ENCODE measurements around the gene GPC6. TPM values are rescaled to one million over a fixed set of nuclear protein-coding genes. Genes with fewer than 3 reads are reported as not detected.

The GPC6 gene
- total RNA-seq, 1 donor from 2014 or later: 8.4 TPM

- intact Hi-C loops (cut with DNase I): no loop called here
- Histone ChIP-seq H3K9me3 (no peaks in the 10 kb centered on the region), H3K36me3 (no peaks in the 10 kb centered on the region), H3K27me3 (no peaks in the 10 kb centered on the region), H3K27ac (no peak overlapping the region), H3K4me1 (no peaks in the 10 kb centered on the region), H3K4me3 (no peak overlapping the region)
- DNase-seq: no peak
- no peak for TF ChIP-seq CTCF (IDR thresholded peaks at IDR 0.05)
- no peak for ATAC-seq
These were observed 151.6 kb downstream of the GPC6 start for GRCh38 chr13:93378184-93378583.

- H3K4me3 ChIP-seq: no peak overlapping the region
- ATAC-seq (no peak), DNase-seq (no peak)
- TF ChIP-seq CTCF (IDR thresholded peaks at IDR 0.05): no peak
- no peaks in the 10 kb centered on the region for H3K36me3 ChIP-seq
- H3K9me3 ChIP-seq: no peaks in the 10 kb centered on the region
- H3K27ac ChIP-seq: no peak overlapping the region
- H3K27me3 ChIP-seq: no peaks in the 10 kb centered on the region
- H3K4me1 ChIP-seq: no peaks in the 10 kb centered on the region
- intact Hi-C loops (cut with DNase I): no loop called here
These were observed 159.5 kb downstream of the GPC6 start for GRCh38 chr13:93386116-93386515.

GRCh38 chr13:93388701-93389100, 162.1 kb downstream of the GPC6 start:
- intact Hi-C loops (cut with DNase I): no loop called here
- Histone ChIP-seq H3K4me3 (no peak overlapping the region), H3K27ac (no peak overlapping the region), H3K9me3 (no peaks in the 10 kb centered on the region), H3K4me1 (no peaks in the 10 kb centered on the region), H3K27me3 (no peaks in the 10 kb centered on the region), H3K36me3 (no peaks in the 10 kb centered on the region)
- TF ChIP-seq CTCF (IDR thresholded peaks at IDR 0.05): no peak
- ATAC-seq: no peak
- DNase-seq: no peak

- ATAC-seq: no peak
- intact Hi-C loops (cut with DNase I): no loop called here
- H3K27me3 ChIP-seq: no peaks in the 10 kb centered on the region
- H3K4me3 ChIP-seq: no peak overlapping the region
- no peaks in the 10 kb centered on the region for H3K4me1 ChIP-seq
- TF ChIP-seq CTCF (IDR thresholded peaks at IDR 0.05): no peak
- DNase-seq: no peak
- H3K27ac ChIP-seq: no peak overlapping the region
- H3K36me3 ChIP-seq: no peaks in the 10 kb centered on the region
- H3K9me3 ChIP-seq: no peaks in the 10 kb centered on the region
These were observed 171.0 kb downstream of the GPC6 start for GRCh38 chr13:93397619-93398018.

- Histone ChIP-seq H3K9me3 (no peaks in the 10 kb centered on the region), H3K27ac (no peak overlapping the region), H3K4me3 (no peak overlapping the region), H3K27me3 (no peaks in the 10 kb centered on the region), H3K36me3 (no peaks in the 10 kb centered on the region), H3K4me1 (no peaks in the 10 kb centered on the region)
- no peak for TF ChIP-seq CTCF (IDR thresholded peaks at IDR 0.05)
- DNase-seq: no peak
- intact Hi-C loops (cut with DNase I): no loop called here
- ATAC-seq: no peak
These were observed 171.8 kb downstream of the GPC6 start for GRCh38 chr13:93398167-93399035.

Data from upper lobe of right lung (tissue), 1 donor.